ENCODE results near the gene KLHL30.

KLHL30 gene

DNA sequence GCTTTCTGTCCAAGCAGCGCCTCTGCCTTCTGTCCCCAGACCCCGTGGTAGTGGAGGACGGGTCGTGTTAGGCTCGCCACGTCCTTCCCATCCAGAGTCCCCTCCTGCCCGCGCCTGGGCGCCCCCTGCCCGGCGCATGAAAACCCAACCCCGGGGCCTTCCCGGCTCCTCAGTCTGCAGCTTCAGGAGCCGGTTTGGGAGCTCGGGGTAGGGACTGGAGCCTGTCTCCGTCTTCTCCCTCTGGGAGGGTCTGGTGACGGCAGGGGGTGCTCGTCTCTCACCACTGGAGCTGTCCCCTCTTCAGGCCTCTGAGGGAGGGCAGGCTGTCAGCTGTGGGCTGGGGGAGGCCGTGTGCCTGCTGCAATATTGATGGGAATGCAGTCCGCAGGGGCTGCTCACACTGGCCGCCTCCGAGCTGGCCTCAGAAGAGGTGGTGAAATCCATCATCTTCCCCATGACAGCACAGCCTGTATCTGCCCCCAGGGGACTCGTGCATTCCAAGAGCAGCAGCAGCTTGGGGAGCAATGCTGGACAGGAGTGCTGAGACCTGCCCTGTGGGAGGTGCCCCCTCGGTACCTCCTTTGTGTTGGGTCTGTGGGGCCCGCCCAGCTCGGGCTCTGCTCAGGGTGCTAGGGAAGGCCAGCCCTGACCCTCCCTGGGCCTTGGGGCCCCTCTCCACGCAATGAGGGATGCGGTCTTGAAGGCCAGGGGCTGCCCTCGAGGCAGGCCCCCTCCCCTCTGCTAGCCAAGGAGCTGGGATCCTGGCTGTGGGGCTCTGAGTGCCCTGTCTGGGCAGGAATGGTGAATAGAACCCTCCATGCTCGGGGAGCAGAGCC lies 17.8 kb upstream of the KLHL30 start:
- no peak for DNase-seq (ENCODE audit: low read depth, low spot score)

DNA sequence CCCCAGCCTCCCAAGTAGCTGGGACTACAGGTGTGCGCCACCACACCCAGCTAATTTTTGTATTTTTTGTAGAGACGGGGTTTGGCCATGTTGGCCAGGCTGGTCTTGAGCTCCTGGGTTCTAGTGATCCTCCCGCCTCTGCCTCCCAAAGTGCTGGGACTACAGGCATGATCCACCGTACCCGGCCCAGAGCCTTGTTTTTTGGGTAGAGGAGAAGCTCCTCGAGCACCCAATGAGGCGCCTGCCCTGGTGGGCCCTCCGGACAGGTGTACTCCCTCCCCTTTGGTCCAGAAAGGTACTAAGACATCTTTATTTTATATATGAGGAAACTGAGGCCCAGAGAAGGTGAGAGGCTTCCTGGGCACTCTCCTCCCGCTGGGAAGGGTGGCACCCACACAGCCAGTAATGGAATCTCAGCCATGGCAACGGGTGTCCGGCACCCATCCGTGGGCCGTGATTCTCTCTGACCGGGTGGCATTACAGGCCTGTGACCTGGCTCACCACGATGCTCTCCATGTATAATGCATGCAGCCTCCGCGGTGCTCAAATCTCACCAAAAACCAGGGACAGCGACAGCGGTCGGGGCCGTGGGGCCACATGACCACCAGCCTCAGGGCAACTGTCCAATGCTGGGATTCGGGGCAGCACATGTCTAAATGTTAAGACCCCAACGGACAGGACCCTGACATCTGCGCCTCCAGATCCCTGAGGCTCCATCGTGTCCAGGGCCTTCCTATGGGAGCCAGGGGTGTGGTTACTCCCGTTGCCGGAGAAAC lies 16.8 kb upstream of the KLHL30 start:
- no peak for DNase-seq (ENCODE audit: low read depth, low spot score)

DNA sequence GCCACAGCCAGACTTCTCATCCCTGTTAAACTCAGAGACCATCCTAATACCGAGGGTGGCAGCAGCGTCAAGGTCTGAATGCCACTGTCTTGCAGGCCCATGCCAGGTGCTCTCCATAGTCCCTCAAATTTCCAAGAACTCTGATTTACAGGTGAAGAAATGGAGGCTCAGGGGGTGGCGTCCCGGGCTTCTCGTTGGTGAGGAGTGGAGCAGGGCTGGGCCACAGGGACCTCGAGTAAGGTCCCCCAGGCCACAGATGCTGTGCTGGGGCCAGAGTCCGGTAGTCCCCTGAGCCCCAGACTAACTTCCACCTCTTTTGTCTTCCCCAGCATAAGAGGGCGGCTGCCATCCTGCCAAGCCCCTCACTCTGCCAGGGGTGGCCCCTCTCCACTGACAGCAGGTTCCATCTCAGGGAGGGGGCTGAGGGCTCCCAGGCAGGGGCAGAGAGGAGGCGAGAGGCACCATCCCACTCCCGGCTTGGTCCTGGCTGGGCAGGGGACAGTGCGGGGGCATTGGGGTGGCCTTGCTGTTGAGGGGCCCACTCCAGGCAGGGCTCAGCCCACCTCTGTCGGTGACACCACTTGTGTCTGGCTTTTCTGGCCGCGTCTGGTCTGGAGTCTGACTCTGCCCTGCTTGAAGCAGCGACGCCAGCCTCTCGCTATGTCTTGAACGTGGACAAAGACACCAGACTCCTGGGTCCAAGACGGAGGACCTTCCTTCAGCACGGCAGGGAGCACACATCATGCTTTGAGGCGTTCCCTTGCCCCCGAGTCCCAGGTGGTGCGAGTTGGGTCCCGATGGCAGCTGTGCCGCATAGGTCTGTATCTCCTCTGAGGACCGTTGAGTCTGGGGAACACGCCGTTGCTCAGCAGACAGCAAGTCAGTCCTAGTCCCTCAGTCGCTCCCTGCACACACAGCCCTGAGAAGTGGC lies 15.9 kb upstream of the KLHL30 start:
- no peak for DNase-seq (ENCODE audit: low read depth, low spot score)

DNA sequence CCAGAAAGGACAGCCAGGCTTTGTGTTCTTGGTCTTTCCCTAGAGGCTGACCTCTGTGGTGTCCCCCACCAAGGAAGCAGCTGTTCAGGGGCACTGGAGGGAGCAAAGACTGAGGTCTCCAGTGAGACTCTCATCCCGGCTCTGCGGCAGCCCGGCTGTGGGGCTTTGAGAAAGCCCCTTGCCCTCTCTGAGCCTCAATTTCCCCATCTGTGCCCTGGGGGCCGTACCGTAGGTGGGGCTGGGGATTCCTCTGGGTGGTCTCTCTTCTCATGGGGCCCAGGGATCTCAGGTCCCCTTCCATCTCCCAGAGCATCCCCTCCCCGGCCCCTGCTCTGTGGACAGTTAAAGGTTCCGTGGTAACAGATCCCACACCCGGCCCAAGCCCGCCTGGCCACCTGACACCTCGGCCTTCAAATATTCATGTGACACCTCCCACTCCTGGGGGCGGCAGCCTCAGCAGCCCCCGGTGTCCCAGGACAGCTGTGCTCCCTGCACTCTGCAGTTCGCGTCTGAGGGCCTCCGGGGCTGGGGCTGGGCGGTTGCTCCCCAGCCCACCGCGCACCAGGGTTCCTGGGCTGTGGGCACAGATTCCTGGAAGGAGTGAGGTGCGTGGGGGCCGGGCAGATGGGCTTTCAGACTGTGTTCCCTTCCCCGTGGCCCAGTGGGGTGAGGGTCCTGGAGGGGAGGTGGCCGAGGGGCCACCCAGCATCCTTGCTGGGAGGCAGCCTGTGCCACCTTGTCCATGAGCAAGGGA lies 15.1 kb upstream of the KLHL30 start:
- no peak for DNase-seq (ENCODE audit: low read depth, low spot score)

DNA sequence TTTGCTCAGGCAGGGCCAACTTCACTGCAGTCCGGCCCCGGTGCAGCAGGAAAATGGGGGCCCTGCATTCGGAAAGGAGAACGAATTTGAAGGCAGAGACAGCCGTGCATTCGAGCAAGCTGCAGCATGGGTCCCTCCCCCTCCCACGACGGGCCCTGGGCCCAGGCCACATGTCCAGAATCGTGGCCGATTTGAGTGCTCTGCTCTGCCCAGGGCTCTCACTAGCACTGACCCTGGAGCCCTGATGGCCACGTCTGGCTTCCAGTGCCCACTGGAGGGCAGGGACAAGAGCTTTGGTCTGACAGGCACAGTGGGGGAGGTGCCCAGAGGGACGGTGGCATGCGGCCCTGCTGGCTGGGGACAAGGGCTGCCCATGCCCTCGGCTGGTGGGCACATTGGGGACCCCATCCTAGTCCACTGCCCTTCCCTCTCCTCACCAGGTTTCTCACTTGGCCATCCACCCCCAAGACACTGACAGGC lies 14.4 kb upstream of the KLHL30 start:
- no peak for DNase-seq (ENCODE audit: low read depth, low spot score)

DNA sequence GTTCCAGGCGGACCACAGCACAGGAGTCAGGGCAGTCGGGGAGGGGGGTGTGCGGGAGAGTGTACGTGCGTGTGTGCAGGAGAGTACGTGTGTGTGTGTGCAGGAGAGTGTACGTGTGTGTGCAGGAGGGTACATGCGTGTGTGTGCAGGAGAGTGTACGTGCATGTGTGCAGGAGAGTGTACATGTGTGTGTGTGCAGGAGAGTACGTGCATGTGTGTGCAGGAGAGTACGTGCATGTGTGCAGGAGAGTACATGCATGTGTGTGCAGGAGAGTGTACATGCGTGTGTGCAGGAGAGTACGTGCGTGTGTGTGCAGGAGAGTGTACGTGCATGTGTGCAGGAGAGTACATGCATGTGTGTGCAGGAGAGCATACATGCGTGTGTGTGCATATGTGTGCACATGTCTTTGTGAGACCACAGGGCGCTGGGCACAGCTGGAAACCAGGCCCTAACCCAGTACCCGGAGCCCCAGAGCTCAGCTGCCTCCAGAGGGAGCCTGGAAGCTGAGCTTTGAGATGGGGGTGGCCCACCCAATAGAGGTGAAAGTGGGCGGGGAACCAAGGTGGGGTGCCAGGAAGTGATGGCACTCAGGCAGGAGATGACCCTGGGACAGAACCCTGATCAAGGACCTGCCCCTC lies 13.9 kb upstream of the KLHL30 start:
- DNase-seq (ENCODE audit: low read depth, low spot score), result no peak

DNA sequence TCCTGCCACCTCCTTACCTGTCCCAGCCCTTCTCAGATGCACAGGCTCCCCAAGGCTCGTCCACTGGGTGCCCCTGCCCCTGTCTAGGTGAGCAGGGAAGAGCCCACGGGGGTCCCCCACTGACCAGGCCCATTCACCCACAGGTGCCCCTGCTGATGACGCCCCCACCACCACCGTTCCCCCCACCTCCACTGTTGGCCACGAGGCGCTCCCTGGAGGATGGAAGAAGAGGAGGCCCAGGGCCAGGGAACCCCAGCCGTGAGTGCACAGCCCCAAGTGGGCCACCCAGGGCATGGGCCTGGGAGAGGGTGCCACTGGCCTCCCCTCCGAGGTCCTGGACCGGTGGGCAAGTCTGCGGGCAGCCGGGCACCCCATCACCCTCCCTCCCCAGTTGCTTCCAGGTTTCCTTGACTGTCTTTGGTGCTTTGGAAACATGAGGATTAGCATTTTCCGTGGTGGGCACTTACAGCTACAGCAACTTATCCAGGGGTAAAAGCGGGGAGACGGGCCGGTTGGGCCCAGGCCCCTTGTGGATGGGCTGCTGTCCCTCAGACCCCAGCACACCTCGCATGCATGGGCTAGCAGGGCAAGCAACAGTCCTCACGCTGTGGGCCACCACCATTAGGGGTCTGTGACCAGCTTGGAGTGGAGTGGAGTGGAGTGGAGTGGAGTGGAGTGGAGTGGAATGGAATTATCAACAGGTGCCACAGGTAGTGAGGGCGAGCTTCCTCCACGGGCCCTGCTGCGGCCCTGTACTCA lies 13.2 kb upstream of the KLHL30 start:
- DNase-seq (ENCODE audit: low read depth, low spot score), result no peak

DNA sequence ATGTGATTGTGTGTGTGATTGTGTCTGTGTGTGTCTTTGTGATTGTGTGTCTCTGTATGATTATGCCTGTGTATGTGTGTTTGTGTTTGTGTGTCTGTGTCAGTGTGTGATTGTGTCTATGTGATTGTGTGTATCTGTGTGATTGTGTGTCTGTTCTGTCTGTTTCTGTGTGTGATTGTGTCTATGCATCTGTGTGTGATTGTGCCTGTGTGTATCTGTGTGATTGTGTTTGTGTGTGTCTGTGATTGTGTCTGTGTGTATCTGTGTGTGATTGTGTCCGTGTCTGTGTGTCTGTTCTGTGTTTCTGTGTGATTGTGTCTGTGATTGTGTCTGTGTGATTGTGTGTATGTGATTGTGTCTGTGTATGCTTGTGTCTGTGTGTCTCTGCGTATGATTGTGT lies 12.1 kb upstream of the KLHL30 start:
- DNase-seq (ENCODE audit: low read depth, low spot score), result no peak

DNA sequence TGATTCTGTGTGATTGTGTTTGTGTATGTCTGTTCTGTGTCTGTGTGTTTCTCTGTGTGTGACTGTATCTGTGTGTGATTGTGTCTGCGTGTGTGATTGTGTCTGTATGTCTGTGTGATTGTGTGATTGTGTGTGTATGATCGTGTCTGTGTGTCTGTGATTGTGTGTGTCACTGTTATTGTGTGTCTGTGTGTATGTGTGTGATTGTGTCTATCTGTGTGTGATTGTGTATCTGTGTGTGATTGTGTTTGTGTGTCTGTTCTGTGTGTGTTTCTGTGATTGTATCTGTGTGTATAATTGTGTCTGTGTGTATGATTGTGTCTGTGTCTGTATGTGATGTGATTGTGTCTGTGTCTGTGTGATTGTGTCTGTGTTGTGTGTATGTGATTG lies 11.7 kb upstream of the KLHL30 start:
- DNase-seq (ENCODE audit: low read depth, low spot score), result no peak

DNA sequence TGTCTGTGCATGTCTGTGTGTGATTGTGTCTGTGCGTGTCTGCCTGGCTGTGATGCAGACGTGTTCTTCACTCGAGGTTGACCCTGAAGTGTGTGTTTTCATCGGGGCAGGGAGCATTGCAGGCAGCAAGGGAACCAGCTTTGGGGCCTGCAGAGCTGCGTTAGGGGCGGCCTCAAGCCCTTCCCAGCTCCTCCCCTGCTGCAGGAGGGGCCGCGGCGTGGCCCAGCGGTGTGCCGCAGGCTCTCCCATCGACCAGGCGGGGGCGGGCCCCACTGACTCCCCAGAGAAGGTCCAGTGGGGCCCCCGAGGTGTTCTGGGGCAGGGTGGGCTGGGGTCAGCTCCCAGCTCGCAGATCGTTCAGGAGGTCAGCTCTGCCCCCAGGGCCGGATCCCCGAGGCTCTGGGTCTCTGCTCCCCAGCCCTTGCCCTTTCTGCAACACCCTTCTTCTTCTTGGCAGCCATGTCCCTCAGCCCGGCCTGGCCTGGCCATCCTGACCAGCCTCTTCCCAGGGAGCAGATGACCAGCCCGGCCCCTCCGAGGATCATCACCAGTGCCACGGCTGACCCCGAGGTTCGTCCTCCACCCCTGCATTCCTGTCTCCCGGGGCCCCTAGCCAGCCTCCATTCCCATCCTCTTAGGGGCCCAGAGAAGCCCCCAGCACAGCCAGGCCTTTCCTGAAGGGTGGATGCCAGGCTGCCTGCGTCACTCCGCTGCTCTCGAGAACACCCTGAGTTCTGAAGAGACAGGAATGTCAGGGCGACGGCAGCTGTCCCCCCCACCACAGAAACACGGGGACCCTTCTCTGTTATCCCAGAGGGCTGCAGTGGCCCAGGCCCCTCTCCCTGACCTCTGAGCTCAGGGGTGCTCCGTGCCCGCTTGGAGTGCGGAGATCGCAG lies 11.1 kb upstream of the KLHL30 start:
- DNase-seq (ENCODE audit: low read depth, low spot score), result no peak

DNA sequence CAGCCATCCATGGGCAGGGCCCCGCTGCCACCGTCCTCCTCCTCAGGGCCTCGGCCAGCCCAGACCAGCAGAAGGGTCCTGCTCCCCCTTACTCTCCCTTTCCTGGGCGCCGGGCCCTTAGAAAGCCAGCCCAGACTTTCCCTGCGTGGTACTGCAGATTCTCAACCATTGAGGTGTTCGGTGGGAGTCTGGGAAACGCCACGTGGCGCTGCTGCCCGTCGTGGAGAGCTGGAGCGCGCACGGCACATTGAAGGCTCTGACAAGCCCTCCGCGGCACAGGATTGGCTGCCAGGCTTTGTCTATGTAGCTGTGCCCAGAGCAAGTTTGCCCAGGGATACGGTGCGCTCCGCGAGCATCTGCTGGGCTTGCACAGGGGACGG lies 10.4 kb upstream of the KLHL30 start:
- no peak for DNase-seq (ENCODE audit: low read depth, low spot score)

DNA sequence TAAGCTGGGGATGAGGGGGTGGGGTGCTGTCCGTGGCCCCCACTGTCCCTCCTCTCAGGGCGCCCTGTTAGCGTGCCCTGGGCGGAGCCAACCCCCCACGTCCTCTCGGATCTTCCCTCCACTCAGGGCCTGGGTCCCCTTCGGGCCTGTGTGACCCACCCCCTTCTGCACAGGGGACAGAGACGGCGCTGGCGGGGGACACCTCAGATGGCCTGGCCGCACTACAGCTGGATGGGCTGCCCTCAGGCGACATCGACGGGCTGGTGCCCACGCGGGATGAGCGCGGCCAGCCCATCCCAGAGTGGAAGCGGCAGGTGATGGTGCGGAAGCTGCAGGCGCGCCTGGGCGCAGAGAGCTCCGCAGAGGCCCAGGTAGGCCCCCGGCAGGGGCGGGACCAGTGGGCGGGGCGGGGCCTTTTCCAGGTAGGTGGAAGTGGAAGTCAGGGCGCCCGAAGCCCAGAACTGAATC lies 9.9 kb upstream of the KLHL30 start:
- DNase-seq (ENCODE audit: low read depth, low spot score), result no peak

DNA sequence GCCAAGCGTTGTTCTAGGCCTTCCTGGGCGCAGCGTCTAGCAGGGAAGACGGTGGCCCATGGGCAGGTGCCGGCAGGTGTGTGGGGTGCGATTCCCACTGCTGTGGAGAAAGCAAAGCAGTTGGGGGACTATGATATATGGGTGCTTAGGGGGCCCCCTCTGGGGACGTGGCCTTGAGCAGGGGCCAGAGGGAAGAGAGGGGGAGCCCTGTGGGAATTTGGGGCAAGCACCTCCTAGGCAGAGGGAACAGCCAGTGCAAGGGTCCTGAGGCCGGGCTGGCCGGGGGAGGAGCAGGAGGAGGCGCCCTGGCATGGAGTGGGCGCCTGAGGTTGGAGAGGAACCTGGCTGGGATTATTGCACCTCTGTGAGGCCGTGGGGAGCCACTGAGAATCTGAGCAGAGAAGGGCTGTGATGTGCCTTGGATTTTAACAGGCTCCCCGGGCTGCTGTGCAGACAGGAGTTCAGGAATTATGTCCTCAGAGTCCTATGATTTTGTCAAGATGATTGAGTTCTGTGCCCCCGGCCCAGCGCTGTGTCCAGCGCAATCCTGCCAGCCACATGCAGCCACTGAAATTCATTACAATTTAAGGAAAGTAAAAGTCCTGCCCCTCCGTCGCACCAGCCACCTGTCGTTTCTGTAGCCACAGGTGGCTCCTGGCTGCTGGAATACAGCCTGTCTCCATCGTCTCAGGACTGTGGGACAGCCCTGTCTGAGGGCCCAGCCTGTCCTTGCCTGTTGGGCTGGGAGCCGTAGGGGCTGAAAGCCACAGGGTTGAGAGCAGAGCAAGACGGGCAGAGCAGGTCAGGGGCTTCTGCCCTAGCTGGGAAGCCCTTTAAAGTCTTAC lies 9.1 kb upstream of the KLHL30 start:
- DNase-seq (ENCODE audit: low read depth, low spot score), result no peak

DNA sequence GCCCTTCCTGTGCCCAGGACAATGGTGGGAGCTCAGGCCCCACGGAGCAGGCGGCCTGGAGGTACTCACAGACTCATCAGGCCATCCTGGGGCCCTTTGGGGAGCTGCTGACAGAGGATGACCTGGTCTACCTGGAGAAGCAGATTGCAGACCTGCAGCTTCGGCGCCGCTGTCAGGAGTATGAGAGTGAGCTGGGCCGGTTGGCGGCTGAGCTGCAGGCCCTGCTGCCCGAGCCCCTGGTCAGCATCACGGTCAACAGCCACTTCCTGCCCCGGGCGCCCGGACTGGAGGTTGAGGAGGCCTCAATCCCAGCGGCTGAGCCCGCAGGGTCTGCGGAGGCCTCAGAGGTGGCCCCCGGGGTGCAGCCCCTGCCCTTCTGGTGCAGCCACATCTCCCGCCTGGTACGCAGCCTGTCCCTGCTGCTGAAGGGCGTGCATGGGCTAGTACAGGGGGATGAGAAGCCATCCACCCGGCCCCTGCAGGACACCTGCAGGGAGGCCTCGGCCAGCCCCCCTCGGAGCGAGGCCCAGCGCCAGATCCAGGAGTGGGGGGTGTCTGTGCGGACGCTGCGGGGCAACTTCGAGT lies 8.3 kb upstream of the KLHL30 start:
- no peak for DNase-seq (ENCODE audit: low read depth, low spot score)

DNA sequence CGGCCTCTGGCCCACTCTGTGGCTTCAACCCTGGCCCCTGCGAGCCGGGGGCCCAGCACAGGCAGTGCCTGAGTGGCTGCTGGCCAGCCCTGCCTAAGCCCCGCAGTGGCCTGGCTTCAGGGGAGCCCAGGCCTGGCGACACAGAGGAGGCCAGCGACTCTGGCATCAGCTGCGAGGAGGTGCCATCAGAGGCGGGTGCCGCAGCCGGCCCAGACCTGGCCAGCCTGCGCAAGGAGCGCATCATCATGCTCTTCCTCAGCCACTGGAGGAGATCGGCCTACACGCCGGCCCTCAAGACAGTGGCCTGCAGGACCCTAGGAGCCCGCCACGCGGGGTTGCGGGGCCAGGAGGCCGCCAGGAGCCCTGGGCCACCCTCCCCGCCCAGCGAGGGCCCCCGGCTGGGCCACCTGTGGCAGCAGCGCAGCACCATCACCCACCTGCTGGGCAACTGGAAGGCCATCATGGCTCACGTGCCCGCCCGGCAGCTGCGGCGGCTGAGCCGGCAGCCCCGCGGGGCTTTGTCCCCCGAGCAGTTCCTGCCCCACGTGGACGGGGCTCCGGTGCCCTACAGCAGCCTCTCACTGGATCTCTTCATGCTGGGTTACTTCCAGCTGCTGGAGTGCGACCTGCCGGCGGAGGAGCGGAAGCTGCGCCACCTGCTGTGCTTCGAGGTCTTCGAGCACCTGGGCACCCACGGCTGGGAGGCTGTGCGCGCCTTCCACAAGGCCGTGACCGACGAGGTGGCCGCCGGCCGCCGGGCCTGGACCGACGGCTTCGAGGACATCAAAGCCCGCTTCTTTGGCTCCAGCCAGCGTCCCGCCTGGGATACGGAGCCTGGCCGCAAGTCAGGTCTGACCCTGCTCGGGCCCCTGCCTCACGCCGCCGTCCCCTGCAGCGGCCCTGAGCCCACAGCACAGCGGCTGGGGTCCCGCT lies 7.5 kb upstream of the KLHL30 start:
- no peak for DNase-seq (ENCODE audit: low read depth, low spot score)

DNA sequence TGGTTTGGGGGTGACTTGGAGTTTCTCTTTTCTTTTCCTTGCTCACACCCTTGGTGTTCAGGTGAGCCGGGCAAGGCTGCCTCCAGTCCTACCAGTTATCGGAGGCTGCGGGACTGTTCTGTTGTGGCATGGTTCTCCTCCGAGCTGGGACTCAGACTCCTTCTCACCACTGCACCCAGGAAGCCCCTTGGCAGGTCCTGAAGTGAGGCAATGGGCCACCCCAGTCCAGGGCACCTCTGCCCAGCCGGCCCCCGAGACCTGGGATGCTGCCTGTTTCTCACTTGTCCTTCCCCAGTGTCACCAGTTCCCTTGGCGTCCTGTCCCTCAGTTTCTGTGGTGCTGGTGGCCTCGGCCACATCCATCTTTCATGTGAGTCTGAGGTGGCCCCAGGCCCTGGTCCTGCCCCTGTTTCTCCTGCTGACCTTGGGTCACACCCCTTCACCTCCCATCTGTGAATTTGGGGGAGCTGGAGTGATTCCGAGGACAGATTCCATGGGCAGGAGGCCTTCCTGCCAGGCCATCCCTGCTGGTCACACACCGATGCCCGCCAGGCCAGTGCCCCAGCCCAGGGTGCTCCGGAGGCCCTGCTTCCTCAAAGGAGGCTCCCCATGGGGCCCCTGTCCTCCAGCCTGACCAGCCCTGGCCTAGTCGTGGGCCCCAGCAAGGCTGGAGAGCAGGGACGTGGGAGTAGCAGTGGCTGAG lies 6.6 kb upstream of the KLHL30 start:
- no peak for DNase-seq (ENCODE audit: low read depth, low spot score)
